H9 (cell line): ENCODE measurements around the gene ABCF2. TPM values are rescaled to one million over a fixed set of nuclear protein-coding genes. Genes with fewer than 3 reads are reported as not detected.
A peak's percentile ranks its signal among the peaks of the same experiment; 100 is the strongest.

ENCODE experiments used
- DNase-seq: peaks from one replicate; pipeline ENCODE4 v3.0.0-alpha.2; 2017
- H2AFZ ChIP-seq: one replicate; pipeline ENCODE4 v1.6.1; 2013; ENCODE audit warnings: mild to moderate bottlenecking, low read length, control low read depth, moderate library complexity
- H2AK5ac ChIP-seq: 2 replicates; pipeline ENCODE4 v1.6.1; 2013; ENCODE audit warnings: low read length, control low read depth, mixed read lengths; ENCODE audit not compliant: insufficient read length
- H2BK120ac ChIP-seq: one replicate; pipeline ENCODE4 v1.6.1; 2013; ENCODE audit warnings: low read depth, mild to moderate bottlenecking, low read length, control low read depth, inconsistent platforms; ENCODE audit not compliant: poor library complexity, severe bottlenecking
- H2BK12ac ChIP-seq: 2 replicates; pipeline ENCODE4 v1.6.1; 2013; ENCODE audit warnings: low read length, control low read depth, mixed read lengths, low read depth; ENCODE audit not compliant: insufficient read length
- H2BK15ac ChIP-seq: 2 replicates; pipeline ENCODE4 v1.6.1; 2013; ENCODE audit warnings: low read depth, low read length, control low read depth
- H2BK20ac ChIP-seq: one replicate; pipeline ENCODE4 v1.6.1; 2013; ENCODE audit warnings: low read depth, mild to moderate bottlenecking, low read length, control low read depth, inconsistent platforms; ENCODE audit not compliant: poor library complexity, severe bottlenecking
- H2BK5ac ChIP-seq: 2 replicates; pipeline ENCODE4 v1.6.1; 2013; ENCODE audit warnings: low read length, control low read depth, mixed read lengths; ENCODE audit not compliant: insufficient read length
- H3K14ac ChIP-seq: 2 replicates; pipeline ENCODE4 v1.6.1; 2013; ENCODE audit warnings: low read length, control low read depth; ENCODE audit not compliant: insufficient read depth
- H3K18ac ChIP-seq: 2 replicates; pipeline ENCODE4 v1.6.1; 2013; ENCODE audit warnings: low read depth, mild to moderate bottlenecking, mixed read lengths, low read length, control low read depth; ENCODE audit not compliant: insufficient read length
- H3K23ac ChIP-seq: 2 replicates; pipeline ENCODE4 v1.6.1; 2013; ENCODE audit warnings: low read length, control low read depth, mixed read lengths, low read depth; ENCODE audit not compliant: insufficient read length
- H3K23me2 ChIP-seq: 2 replicates; pipeline ENCODE4 v1.6.1; 2013; ENCODE audit warnings: low read depth, mild to moderate bottlenecking, mixed read lengths, low read length, control low read depth; ENCODE audit not compliant: insufficient read length, poor library complexity, severe bottlenecking
- H3K27ac ChIP-seq: 2 replicates; pipeline ENCODE4 v1.5.1; 2013; ENCODE audit warnings: low read length, control low read depth, mixed read lengths, low read depth; ENCODE audit not compliant: insufficient read length
- H3K27me3 ChIP-seq: 2 replicates; pipeline ENCODE4 v1.6.1; 2013; ENCODE audit warnings: low read length, control low read depth, inconsistent platforms; ENCODE audit not compliant: insufficient read depth
- H3K4ac ChIP-seq: 2 replicates; pipeline ENCODE4 v1.6.1; 2013; ENCODE audit warnings: low read depth, mild to moderate bottlenecking, control low read depth, inconsistent platforms, low read length, moderate library complexity
- H3K4me1 ChIP-seq: 2 replicates; pipeline ENCODE4 v1.6.1; 2013; ENCODE audit warnings: low read length, control low read depth, inconsistent platforms; ENCODE audit not compliant: insufficient read depth
- H3K4me2 ChIP-seq: 2 replicates; pipeline ENCODE4 v1.6.1; 2013; ENCODE audit warnings: low read length, control low read depth, mixed read lengths; ENCODE audit not compliant: insufficient read length, insufficient read depth
- H3K56ac ChIP-seq: 2 replicates; pipeline ENCODE4 v1.6.1; 2013; ENCODE audit warnings: low read depth, mild to moderate bottlenecking, mixed read lengths, low read length, control low read depth; ENCODE audit not compliant: insufficient read length
- H3K79me1 ChIP-seq: 2 replicates; pipeline ENCODE4 v1.6.1; 2013; ENCODE audit warnings: low read depth, mild to moderate bottlenecking, moderate library complexity, low read length, control low read depth, inconsistent platforms; ENCODE audit not compliant: insufficient read depth, poor library complexity, severe bottlenecking
- H3K79me2 ChIP-seq: 2 replicates; pipeline ENCODE4 v1.6.1; 2013; ENCODE audit warnings: low read length, control low read depth, inconsistent platforms; ENCODE audit not compliant: insufficient read depth
- H3K9ac ChIP-seq: 2 replicates; pipeline ENCODE4 v1.6.1; 2013; ENCODE audit warnings: low read length, control low read depth, mixed read lengths; ENCODE audit not compliant: insufficient read length; ENCODE audit errors: extremely low read depth
- H3K9me3 ChIP-seq: one replicate; pipeline ENCODE4 v1.6.1; 2013; ENCODE audit warnings: low read depth, low read length, inconsistent platforms; ENCODE audit not compliant: control insufficient read depth
- H3T11ph ChIP-seq: one replicate; pipeline ENCODE4 v1.6.1; 2013; ENCODE audit warnings: mild to moderate bottlenecking, low read length, control low read depth, inconsistent platforms
- H4K20me1 ChIP-seq: one replicate; pipeline ENCODE4 v1.6.1; 2013; ENCODE audit not compliant: control insufficient read depth, insufficient read length, insufficient read depth
- H4K5ac ChIP-seq: 2 replicates; pipeline ENCODE4 v1.6.1; 2013; ENCODE audit warnings: low read depth, mild to moderate bottlenecking, mixed read lengths, low read length, control low read depth; ENCODE audit not compliant: insufficient read length
- H4K8ac ChIP-seq: replicated peaks from 2 replicates; pipeline ENCODE4 v1.6.1; 2013; ENCODE audit warnings: low read length, control low read depth, mixed read lengths, low read depth; ENCODE audit not compliant: insufficient read length
- H4K91ac ChIP-seq: 2 replicates; pipeline ENCODE4 v1.6.1; 2013; ENCODE audit warnings: low read depth, mild to moderate bottlenecking, moderate library complexity, mixed read lengths, low read length, control low read depth; ENCODE audit not compliant: insufficient read length
- H3K27ac Mint-ChIP-seq, 3 experiments: 2 replicates in 2 of 3; 3 replicates in 1 of 3; pipeline ENCODE4 v1.8.0; 2020 to 2021; ENCODE audit warnings: mixed read lengths in 3 of 3, mild to moderate bottlenecking in 1 of 3, moderate library complexity in 1 of 3
- H3K27me3 Mint-ChIP-seq: 2 replicates; pipeline ENCODE4 v1.8.0; 2021; ENCODE audit warnings: low read depth, mild to moderate bottlenecking, moderate library complexity, mixed read lengths
- H3K36me3 Mint-ChIP-seq, 3 experiments: 2 replicates in 2 of 3; 3 replicates in 1 of 3; pipeline ENCODE4 v1.8.0; 2020 to 2021; ENCODE audit warnings: low read depth in 3 of 3, mixed read lengths in 3 of 3; ENCODE audit not compliant: insufficient read depth in 1 of 3
- H3K4me1 Mint-ChIP-seq, 2 experiments: 2 replicates each; pipeline ENCODE4 v1.8.0; 2020; ENCODE audit warnings: mixed read lengths in 2 of 2
- H3K4me3 Mint-ChIP-seq, 2 experiments: 2 replicates in 1 of 2; 3 replicates in 1 of 2; pipeline ENCODE4 v1.8.0; 2020 to 2021; ENCODE audit warnings: mild to moderate bottlenecking in 2 of 2, mixed read lengths in 2 of 2, moderate library complexity in 1 of 2
- H3K9me3 Mint-ChIP-seq, 2 experiments: 2 replicates in 1 of 2; 3 replicates in 1 of 2; pipeline ENCODE4 v1.8.0; 2020; ENCODE audit warnings: mild to moderate bottlenecking in 2 of 2, mixed read lengths in 2 of 2, moderate library complexity in 1 of 2
- WGBS: extraction: QIAGEN DNeasy Blood & Tissue Kit; methylation state at CpG from one replicate; pipeline ENCODE4 v1.1.7; 2013; ENCODE audit warnings: missing lambda C conversion rate, low lambda C conversion rate, mixed read lengths; ENCODE audit not compliant: insufficient read length; ENCODE audit errors: extremely low coverage; 5-methylcytosine and 5-hydroxymethylcytosine counted together
- total RNA-seq: library from RNA; stranded (reverse); gene quantifications from 2 replicates; pipeline ENCODE4 v1.2.1, GENCODE V29; 2021
- TF ChIP-seq, protein P1 (sequence below): fragments of 200-600 bp; sonication (generic); conservative IDR thresholded peaks from 3 replicates; pipeline ENCODE4 v1.8.0; 2021; ENCODE audit warnings: antibody characterized with exemption, mild to moderate bottlenecking

Gene ABCF2
- total RNA-seq, 1 experiment from 2014 or later = 70.1 TPM

DNA sequence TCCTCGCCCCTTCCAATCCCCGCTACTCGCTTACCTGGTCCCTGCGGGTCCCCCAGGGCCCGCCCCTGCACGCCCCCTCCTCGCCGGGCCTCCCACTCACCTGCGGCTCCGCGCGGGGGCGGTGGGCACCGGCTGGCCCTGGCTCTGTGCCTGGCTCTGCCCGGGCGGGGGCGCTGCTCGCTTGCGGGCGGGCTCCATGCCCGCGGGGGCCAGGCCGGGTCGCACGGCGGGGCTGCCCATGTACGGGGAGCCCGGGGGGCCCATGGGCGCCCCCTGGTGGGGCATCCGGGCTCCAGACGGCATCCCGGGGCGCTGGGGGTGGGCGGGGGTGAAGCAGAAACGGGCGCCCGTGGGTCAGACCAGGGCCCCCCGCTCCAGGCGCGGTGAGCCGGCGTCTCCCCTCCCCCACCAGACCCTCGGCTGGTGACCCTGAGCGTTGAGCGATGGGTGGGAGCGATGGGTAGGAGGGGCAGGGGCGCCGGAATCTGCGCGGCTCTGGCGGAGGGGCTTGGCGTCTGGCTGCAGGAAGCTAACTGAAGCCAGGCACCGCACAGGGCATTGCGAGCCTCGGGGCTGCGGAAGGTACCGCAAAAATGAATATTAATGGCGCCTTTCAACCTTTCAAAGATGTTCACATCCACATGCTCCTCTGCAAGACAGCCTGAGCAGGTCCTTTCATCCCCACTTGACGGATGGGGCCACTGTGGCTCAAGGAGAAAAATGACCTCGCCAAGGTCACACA, 18.5 kb upstream of the ABCF2 start:
- H3K9me3 Mint-ChIP-seq = no peaks in the 10 kb centered on the region; a peak in 1 of 5 replicates
- Histone ChIP-seq H4K20me1 (no peaks in the 10 kb centered on the region), H3K18ac (no peak overlapping the region), H3K9me3 (no peaks in the 10 kb centered on the region), H3K14ac (no peak overlapping the region), H2AK5ac (no peak overlapping the region), H3K79me2 (no peaks in the 10 kb centered on the region), H3K4ac (no peak overlapping the region), H2BK12ac (no peak overlapping the region), H4K8ac (no peak overlapping the region), H2BK15ac (no peak overlapping the region), H2AFZ (no peak overlapping the region), H2BK120ac (no peak overlapping the region), H3K56ac (no peak overlapping the region), H3K23ac (no peak overlapping the region), H3K23me2 (peaks cover 11% of the 10 kb centered on the region), H4K91ac (no peak overlapping the region), H4K5ac (no peak overlapping the region), H3K9ac (no peak overlapping the region), H3K4me1 (peaks cover 4% of the 10 kb centered on the region; the same call in 1 of the 2 replicates), H3T11ph (no peak overlapping the region), H3K27me3 (peaks cover 17% of the 10 kb centered on the region; the same call in 1 of the 2 replicates), H2BK20ac (no peak overlapping the region), H3K4me2 (peak overlapping the region; percentile 59), H3K79me1 (no peaks in the 10 kb centered on the region), H2BK5ac (no peak overlapping the region), H3K27ac (no peak overlapping the region)
- no peak overlapping the region for H3K27ac Mint-ChIP-seq
- peaks cover 0 to 2% (median 0%) of the 10 kb centered on the region in 3 experiments; a peak in 1 of 7 replicates for H3K36me3 Mint-ChIP-seq
- peaks cover 48 to 57% of the 10 kb centered on the region in 2 experiments for H3K4me1 Mint-ChIP-seq
- no CpG with 5 or more reads among the region's 60 CpGs for WGBS
- TF ChIP-seq, protein P1, sequence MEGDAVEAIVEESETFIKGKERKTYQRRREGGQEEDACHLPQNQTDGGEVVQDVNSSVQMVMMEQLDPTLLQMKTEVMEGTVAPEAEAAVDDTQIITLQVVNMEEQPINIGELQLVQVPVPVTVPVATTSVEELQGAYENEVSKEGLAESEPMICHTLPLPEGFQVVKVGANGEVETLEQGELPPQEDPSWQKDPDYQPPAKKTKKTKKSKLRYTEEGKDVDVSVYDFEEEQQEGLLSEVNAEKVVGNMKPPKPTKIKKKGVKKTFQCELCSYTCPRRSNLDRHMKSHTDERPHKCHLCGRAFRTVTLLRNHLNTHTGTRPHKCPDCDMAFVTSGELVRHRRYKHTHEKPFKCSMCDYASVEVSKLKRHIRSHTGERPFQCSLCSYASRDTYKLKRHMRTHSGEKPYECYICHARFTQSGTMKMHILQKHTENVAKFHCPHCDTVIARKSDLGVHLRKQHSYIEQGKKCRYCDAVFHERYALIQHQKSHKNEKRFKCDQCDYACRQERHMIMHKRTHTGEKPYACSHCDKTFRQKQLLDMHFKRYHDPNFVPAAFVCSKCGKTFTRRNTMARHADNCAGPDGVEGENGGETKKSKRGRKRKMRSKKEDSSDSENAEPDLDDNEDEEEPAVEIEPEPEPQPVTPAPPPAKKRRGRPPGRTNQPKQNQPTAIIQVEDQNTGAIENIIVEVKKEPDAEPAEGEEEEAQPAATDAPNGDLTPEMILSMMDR = peak; percentile 75
- peak; percentile 64 for DNase-seq
- H3K4me3 Mint-ChIP-seq = peak overlapping the region; percentile 52 to 79
- peaks cover 67% of the 10 kb centered on the region for H3K27me3 Mint-ChIP-seq
